ENCODE data around the gene ABRACL.

DNA sequence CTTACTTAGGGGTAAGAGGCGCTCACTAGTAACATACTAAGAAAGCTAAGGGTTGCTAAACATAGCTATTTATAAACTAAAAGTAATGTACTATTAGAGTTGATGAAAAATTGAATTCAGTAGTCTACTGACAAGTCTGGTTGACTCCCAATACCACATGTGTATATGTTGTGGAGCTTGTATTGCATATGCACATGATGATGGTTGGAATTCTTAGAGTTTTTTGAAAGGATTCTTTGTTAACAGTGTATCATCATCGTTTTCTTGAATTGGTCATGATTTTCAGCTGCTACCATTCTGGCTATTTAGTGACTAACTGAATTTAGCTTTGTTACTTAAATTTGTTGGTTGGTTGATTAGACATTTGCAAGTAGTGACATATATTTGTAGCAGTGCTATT lies 27.2 kb downstream of the ABRACL start:
- TF ChIP-seq ZNF274 (IDR thresholded peaks at IDR 0.05; ENCODE audit: low read depth, low read length) (no peak), YY1 (IDR thresholded peaks at IDR 0.05; ENCODE audit: insufficient read depth, insufficient read length) (no peak)
